Fibroblast of lung (primary cell): Measurements from ENCODE around the gene EML1. TPM values are rescaled to one million over a fixed set of nuclear protein-coding genes. Genes with fewer than 3 reads are reported as not detected.

Experiments used
- DNase-seq, 2 donors: peaks; one replicate each; pipeline versions ENCODE4 v3.0.0 to v3.0.0-alpha.2; 2010; ENCODE audit warnings: low read depth in 2 of 2
- H2AFZ ChIP-seq: 2 replicates; pipeline ENCODE4 v1.5.1; 2012; ENCODE audit warnings: low read length, control low read depth, inconsistent platforms
- H3K27ac ChIP-seq: 2 replicates; pipeline ENCODE4 v1.5.1; 2011; ENCODE audit warnings: low read length, control low read depth; ENCODE audit not compliant: insufficient read depth
- H3K27me3 ChIP-seq: 2 replicates; pipeline ENCODE4 v1.5.1; 2011; ENCODE audit warnings: mild to moderate bottlenecking, low read length; ENCODE audit not compliant: control insufficient read depth, insufficient read depth
- H3K36me3 ChIP-seq: 2 replicates; pipeline ENCODE4 v1.5.1; 2011; ENCODE audit warnings: low read length; ENCODE audit not compliant: control insufficient read depth, insufficient read depth
- H3K4me1 ChIP-seq: 2 replicates; pipeline ENCODE4 v1.5.1; 2011; ENCODE audit warnings: low read length; ENCODE audit not compliant: control insufficient read depth, insufficient read depth; ENCODE audit errors: extremely low read depth
- H3K4me2 ChIP-seq: 2 replicates; pipeline ENCODE4 v1.5.1; 2011; ENCODE audit warnings: low read length, control low read depth; ENCODE audit not compliant: insufficient read depth; ENCODE audit errors: extremely low read depth
- H3K4me3 ChIP-seq, 4 experiments: fragments of 200-600 bp in 1 of 4; sonication (generic) in 1 of 4; replicated peaks in 1 of 4; 2 replicates each; pipeline ENCODE4 v1.5.1; 2011 to 2016; ENCODE audit warnings: low read length in 4 of 4, low read depth in 3 of 4, mild to moderate bottlenecking in 3 of 4, control low read depth in 2 of 4, inconsistent platforms in 1 of 4, mixed read lengths in 1 of 4; ENCODE audit not compliant: insufficient read depth in 1 of 4; ENCODE audit errors: control extremely low read depth in 1 of 4
- H3K79me2 ChIP-seq: 2 replicates; pipeline ENCODE4 v1.5.1; 2012; ENCODE audit warnings: mild to moderate bottlenecking, low read length, inconsistent platforms; ENCODE audit not compliant: control insufficient read depth, insufficient read depth
- H3K9ac ChIP-seq: 2 replicates; pipeline ENCODE4 v1.5.1; 2011; ENCODE audit warnings: mild to moderate bottlenecking, low read length, control low read depth; ENCODE audit not compliant: insufficient read depth
- H3K9me3 ChIP-seq: 2 replicates; pipeline ENCODE4 v1.5.1; 2012; ENCODE audit warnings: low read depth, low read length; ENCODE audit not compliant: control insufficient read depth, insufficient read depth
- H4K20me1 ChIP-seq: 2 replicates; pipeline ENCODE4 v1.5.1; 2011; ENCODE audit warnings: low read length; ENCODE audit not compliant: control insufficient read depth, insufficient read depth; ENCODE audit errors: extremely low read depth
- CTCF ChIP-seq, 2 donors: IDR thresholded peaks in 1 of 2; conservative IDR thresholded peaks in 1 of 2; 1 replicate in 1 of 2; 2 replicates in 1 of 2; pipeline ENCODE4 v1.5.1; 2011 to 2012; ENCODE audit warnings: low read length in 2 of 2, control low read depth in 1 of 2, inconsistent platforms in 1 of 2, low read depth in 1 of 2, mild to moderate bottlenecking in 1 of 2
- EZH2 ChIP-seq: IDR thresholded peaks from 2 replicates; pipeline ENCODE4 v1.5.1; 2012; ENCODE audit warnings: low read length, control low read depth, mild to moderate bottlenecking; ENCODE audit errors: missing control alignments
- polyA plus RNA-seq, 2 donors: library from polyadenylated mRNA; depleted of rRNA in 1 of 2; stranded (reverse) in 1 of 2; unstranded in 1 of 2; fragments of >200 nt; gene quantifications; 2 replicates each; pipeline ENCODE4 v1.2.1, GENCODE V29; 2011 to 2012; ENCODE audit warnings: missing spikeins in 1 of 2
- total RNA-seq: library from RNA; depleted of rRNA; stranded (reverse); fragments of >200 nt; gene quantifications from 2 replicates; pipeline ENCODE4 v1.2.1, GENCODE V29; 2014

EML1 gene
- total and polyA plus RNA-seq, 2 donors (not counting 1 experiment from before 2014, with no cell fraction given) = 22.4 to 74.5 TPM

- DNase-seq = peak in 1 of 2 donors; percentile 62
- peaks cover 2% of the 10 kb centered on the region for H3K36me3 ChIP-seq
- no peaks in the 10 kb centered on the region for H3K79me2 ChIP-seq
- no peak for TF ChIP-seq EZH2
- no peaks in the 10 kb centered on the region for H4K20me1 ChIP-seq
- no peaks in the 10 kb centered on the region for H3K9me3 ChIP-seq
- H3K27me3 ChIP-seq = no peaks in the 10 kb centered on the region
- H3K9ac ChIP-seq = no peak overlapping the region
- no peak overlapping the region for H2AFZ ChIP-seq
- no peak overlapping the region for H3K27ac ChIP-seq
- H3K4me1 ChIP-seq = no peaks in the 10 kb centered on the region
- no peak overlapping the region for H3K4me2 ChIP-seq
- H3K4me3 ChIP-seq = no peak overlapping the region
These were observed 57.5 kb downstream of the EML1 start for GRCh38 chr14:99850709-99851108.

- no peaks in the 10 kb centered on the region for H3K79me2 ChIP-seq
- H2AFZ ChIP-seq = no peak overlapping the region
- H3K4me1 ChIP-seq = no peaks in the 10 kb centered on the region
- no peak for TF ChIP-seq CTCF (conservative IDR thresholded peaks at IDR 0.05 in 1 of 2, IDR thresholded peaks at IDR 0.05 in 1 of 2; ENCODE audit: low read depth in 1 of 2, low read length in 2 of 2)
- no peak for TF ChIP-seq EZH2
- H3K9ac ChIP-seq = no peak overlapping the region
- no peak overlapping the region for H3K27ac ChIP-seq
- no peaks in the 10 kb centered on the region for H4K20me1 ChIP-seq
- H3K4me3 ChIP-seq = no peak overlapping the region
- H3K9me3 ChIP-seq = no peaks in the 10 kb centered on the region
- DNase-seq = no peak
- no peak overlapping the region for H3K4me2 ChIP-seq
- H3K36me3 ChIP-seq = peaks cover 2% of the 10 kb centered on the region
- no peaks in the 10 kb centered on the region for H3K27me3 ChIP-seq
These were observed 59.4 kb downstream of the EML1 start for GRCh38 chr14:99852578-99852977.

GRCh38 chr14:99853206-99853605, 60.0 kb downstream of the EML1 start:
- Histone ChIP-seq H2AFZ (no peak overlapping the region), H3K9ac (no peak overlapping the region), H3K36me3 (peaks cover 2% of the 10 kb centered on the region), H3K27me3 (no peaks in the 10 kb centered on the region), H3K79me2 (no peaks in the 10 kb centered on the region), H3K27ac (no peak overlapping the region), H4K20me1 (no peaks in the 10 kb centered on the region), H3K9me3 (no peaks in the 10 kb centered on the region), H3K4me3 (no peak overlapping the region), H3K4me2 (no peak overlapping the region), H3K4me1 (no peaks in the 10 kb centered on the region)
- no peak for TF ChIP-seq EZH2
- TF ChIP-seq CTCF (conservative IDR thresholded peaks at IDR 0.05 in 1 of 2, IDR thresholded peaks at IDR 0.05 in 1 of 2; ENCODE audit: low read depth in 1 of 2, low read length in 2 of 2) = no peak
- no peak for DNase-seq
